HepG2 (cell line): ENCODE data around the gene SLC4A11. TPM values are rescaled to one million over a fixed set of nuclear protein-coding genes. Genes with fewer than 3 reads are reported as not detected.

Experiments
- BRD4 ChIP-seq: sonication (generic); formaldehyde crosslinking; IDR thresholded peaks from 2 replicates; pipeline ENCODE4 v1.4.0; 2020; ENCODE audit warnings: missing genetic modification reagents
- FOXA3 ChIP-seq: IDR thresholded peaks from 2 replicates; pipeline ENCODE4 v1.6.1; 2016; ENCODE audit warnings: missing genetic modification reagents, missing compliant biosample characterization
- FOXP1 ChIP-seq, 2 experiments: fragments of 450-650 bp in 1 of 2; IDR thresholded peaks; 2 replicates each; pipeline ENCODE4 v1.6.1; 2017 to 2018; ENCODE audit warnings: antibody characterized with exemption in 1 of 2
- HMGXB4 ChIP-seq, 2 experiments: sonication (generic) in 1 of 2; formaldehyde crosslinking in 1 of 2; IDR thresholded peaks; 2 replicates each; pipeline versions ENCODE4 v1.4.0 to v1.6.1; 2018 to 2020; ENCODE audit warnings: missing genetic modification reagents in 2 of 2, borderline replicate concordance in 1 of 2, low read depth in 1 of 2, mild to moderate bottlenecking in 1 of 2, missing biosample characterization in 1 of 2
- KLF13 ChIP-seq: sonication (generic); formaldehyde crosslinking; IDR thresholded peaks from 2 replicates; pipeline ENCODE4 v1.4.0; 2020; ENCODE audit warnings: mild to moderate bottlenecking, missing genetic modification reagents
- KLF9 ChIP-seq: IDR thresholded peaks from 2 replicates; pipeline ENCODE4 v1.6.1; 2016; ENCODE audit warnings: low read depth
- KMT2A ChIP-seq: sonication (generic); formaldehyde crosslinking; IDR thresholded peaks from 2 replicates; pipeline ENCODE4 v1.4.0; 2020; ENCODE audit warnings: missing genetic modification reagents
- MAX ChIP-seq: IDR thresholded peaks from 2 replicates; pipeline ENCODE4 v1.6.1; 2012; ENCODE audit warnings: inconsistent platforms
- RBM22 ChIP-seq: fragments of 200-400 bp; formaldehyde crosslinking; optimal IDR thresholded peaks from 2 replicates; pipeline ENCODE3; 2017; ENCODE audit warnings: mild to moderate bottlenecking, low read length, moderate library complexity
- SMYD3 ChIP-seq: sonication (generic); formaldehyde crosslinking; IDR thresholded peaks from 2 replicates; pipeline ENCODE4 v1.8.1; 2023; ENCODE audit warnings: mild to moderate bottlenecking, missing genetic modification reagents
- SSRP1 ChIP-seq: IDR thresholded peaks from 2 replicates; pipeline ENCODE4 v1.6.1; 2016; ENCODE audit warnings: control low read depth
- XBP1 ChIP-seq: sonication (generic); formaldehyde crosslinking; IDR thresholded peaks from 2 replicates; pipeline ENCODE4 v1.5.0; 2020; ENCODE audit warnings: missing genetic modification reagents
- ZBTB20 ChIP-seq: sonication (generic); formaldehyde crosslinking; IDR thresholded peaks from 2 replicates; pipeline ENCODE4 v1.8.1; 2023; ENCODE audit warnings: missing genetic modification reagents, low read depth, mild to moderate bottlenecking, borderline replicate concordance
- ZC3H4 ChIP-seq: sonication (generic); formaldehyde crosslinking; IDR thresholded peaks from 2 replicates; pipeline ENCODE4 v1.4.0; 2020; ENCODE audit warnings: missing genetic modification reagents, borderline replicate concordance
- ZFP36L1 ChIP-seq: sonication (generic); formaldehyde crosslinking; IDR thresholded peaks from 2 replicates; pipeline ENCODE4 v1.8.0; 2022; ENCODE audit warnings: mild to moderate bottlenecking, missing genetic modification reagents, moderate library complexity
- ZFY ChIP-seq: sonication (generic); formaldehyde crosslinking; IDR thresholded peaks from 2 replicates; pipeline ENCODE4 v1.4.0; 2020; ENCODE audit warnings: missing genetic modification reagents
- ZNF225 ChIP-seq: sonication (generic); formaldehyde crosslinking; IDR thresholded peaks from 2 replicates; pipeline ENCODE4 v1.4.0; 2020; ENCODE audit warnings: mild to moderate bottlenecking, missing genetic modification reagents
- ZNF24 ChIP-seq: fragments of 450-650 bp; IDR thresholded peaks from 2 replicates; pipeline ENCODE4 v1.6.1; 2017; ENCODE audit warnings: antibody characterized with exemption, mild to moderate bottlenecking
- ZNF468 ChIP-seq: sonication (generic); formaldehyde crosslinking; IDR thresholded peaks from 2 replicates; pipeline ENCODE4 v1.8.0; 2022; ENCODE audit warnings: mild to moderate bottlenecking, moderate library complexity, missing genetic modification reagents
- ZNF557 ChIP-seq: sonication (generic); formaldehyde crosslinking; IDR thresholded peaks from 2 replicates; pipeline ENCODE4 v1.4.0; 2020; ENCODE audit warnings: missing genetic modification reagents
- ZNF709 ChIP-seq: sonication (generic); formaldehyde crosslinking; IDR thresholded peaks from 2 replicates; pipeline ENCODE4 v1.5.0; 2020; ENCODE audit warnings: mild to moderate bottlenecking, missing genetic modification reagents
- ZNF841 ChIP-seq: sonication (generic); formaldehyde crosslinking; IDR thresholded peaks from 2 replicates; pipeline ENCODE4 v1.8.1; 2023; ENCODE audit warnings: missing genetic modification reagents, borderline replicate concordance
- polyA plus RNA-seq, 8 experiments: library from polyadenylated mRNA; depleted of rRNA in 3 of 8; stranded (reverse) in 7 of 8; unstranded in 1 of 8; fragments of >200 nt; fragmentation: Illumina TruSeq in 4 of 8; extraction: Trizol in 4 of 8; gene quantifications; 2 replicates each; pipeline versions ENCODE4 v1.2.1 to v1.2.3, GENCODE V29; 2011 to 2016; ENCODE audit warnings: low read depth in 4 of 8, missing spikeins in 1 of 8, mixed read lengths in 1 of 8; ENCODE audit not compliant: insufficient read depth in 1 of 8
- total RNA-seq, 5 experiments: library from RNA; depleted of rRNA; stranded (reverse); fragments of >200 nt; fragmentation: Illumina TruSeq; extraction: Trizol; gene quantifications; 2 replicates each; pipeline ENCODE4 v1.2.3, GENCODE V29; 2016; ENCODE audit warnings: low read depth in 1 of 5
- TF ChIP-seq, protein P1 (sequence below): sonication (generic); formaldehyde crosslinking; IDR thresholded peaks from 2 replicates; pipeline ENCODE4 v1.4.0; 2020; ENCODE audit warnings: missing genetic modification reagents; ENCODE audit errors: not compliant biosample characterization
- TF ChIP-seq, protein P2 (sequence below): sonication (generic); formaldehyde crosslinking; IDR thresholded peaks from 2 replicates; pipeline ENCODE4 v1.4.0; 2020; ENCODE audit warnings: mild to moderate bottlenecking, missing genetic modification reagents
- TF ChIP-seq, protein P3 (sequence below): sonication (generic); formaldehyde crosslinking; IDR thresholded peaks from 2 replicates; pipeline ENCODE4 v1.5.0; 2020; ENCODE audit warnings: mild to moderate bottlenecking, missing genetic modification reagents, moderate library complexity

Gene SLC4A11
- total and polyA plus RNA-seq, 2 of the 13 experiments (the other 11 are each of a cell fraction or from before 2014, with no cell fraction given): 3.9 to 27.0 TPM

DNA sequence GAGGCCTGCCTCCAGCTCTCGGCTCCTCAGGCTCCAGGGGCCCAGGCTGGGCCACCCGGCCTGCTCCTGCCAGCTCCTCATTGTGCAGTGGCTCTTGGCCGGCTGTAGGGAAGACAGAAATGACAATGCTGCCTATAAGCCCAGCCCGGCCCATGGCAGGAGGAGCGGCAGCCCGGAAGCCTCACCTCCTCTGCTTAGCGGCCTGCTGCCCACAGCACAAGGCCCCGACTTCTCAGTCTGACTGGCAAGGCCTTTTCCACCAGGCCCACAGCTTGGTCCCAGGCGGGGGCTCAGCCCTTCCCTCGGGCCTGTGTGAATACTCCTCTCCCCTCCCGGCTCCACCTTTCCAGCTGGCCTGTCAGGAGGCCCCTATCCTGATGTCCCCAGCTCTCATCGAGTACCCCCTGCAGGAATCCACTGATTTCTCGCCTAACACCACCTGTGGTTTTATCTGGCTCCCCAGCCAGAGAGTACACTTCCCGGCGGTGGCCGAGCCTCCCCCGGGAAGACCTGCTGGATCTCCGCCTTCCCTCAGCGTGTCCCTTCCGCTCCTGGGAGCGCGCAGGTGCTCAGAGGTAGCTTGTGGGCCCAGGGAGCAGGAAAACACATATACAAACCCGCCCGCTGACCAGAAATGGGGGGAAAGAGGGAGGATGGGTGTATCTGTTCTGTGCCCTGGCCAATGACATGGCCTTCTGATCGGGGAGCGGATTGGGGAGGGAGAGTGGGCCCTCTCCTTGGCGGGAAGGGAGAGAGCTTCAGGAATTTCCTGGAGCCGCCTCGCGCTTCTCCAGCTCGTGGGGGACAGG, 35.5 kb downstream of the SLC4A11 start (continued):
- peak; percentile 64; the same call in 1 of the 2 replicates for TF ChIP-seq ZNF841 (CRISPR knock-in tag)
- peak; percentile 20; the same call in 1 of the 2 replicates for TF ChIP-seq FOXA3
- TF ChIP-seq RBM22: peak; percentile 65
- peak; percentile 55; the same call in 1 of the 2 replicates for TF ChIP-seq SSRP1 (CRISPR knock-in tag)
- peak; percentile 83 for TF ChIP-seq ZFY (CRISPR knock-in tag)
- peak; percentile 90 for TF ChIP-seq ZNF225 (CRISPR knock-in tag)
- no peak for TF ChIP-seq ZNF557
- peak; percentile 5; the same call in 1 of the 2 replicates for TF ChIP-seq ZNF709 (CRISPR knock-in tag)
- TF ChIP-seq FOXP1 (IDR thresholded peaks at IDR 0.05): no peak
- no peak for TF ChIP-seq FOXP1 (CRISPR knock-in tag; IDR thresholded peaks at IDR 0.05)
- TF ChIP-seq, protein P1, sequence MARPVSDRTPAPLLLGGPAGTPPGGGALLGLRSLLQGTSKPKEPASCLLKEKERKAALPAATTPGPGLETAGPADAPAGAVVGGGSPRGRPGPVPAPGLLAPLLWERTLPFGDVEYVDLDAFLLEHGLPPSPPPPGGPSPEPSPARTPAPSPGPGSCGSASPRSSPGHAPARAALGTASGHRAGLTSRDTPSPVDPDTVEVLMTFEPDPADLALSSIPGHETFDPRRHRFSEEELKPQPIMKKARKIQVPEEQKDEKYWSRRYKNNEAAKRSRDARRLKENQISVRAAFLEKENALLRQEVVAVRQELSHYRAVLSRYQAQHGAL (CRISPR knock-in tag): no peak
- TF ChIP-seq XBP1 (CRISPR knock-in tag): no peak
- TF ChIP-seq, protein P2, sequence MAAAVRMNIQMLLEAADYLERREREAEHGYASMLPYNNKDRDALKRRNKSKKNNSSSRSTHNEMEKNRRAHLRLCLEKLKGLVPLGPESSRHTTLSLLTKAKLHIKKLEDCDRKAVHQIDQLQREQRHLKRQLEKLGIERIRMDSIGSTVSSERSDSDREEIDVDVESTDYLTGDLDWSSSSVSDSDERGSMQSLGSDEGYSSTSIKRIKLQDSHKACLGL (CRISPR knock-in tag): 0 out of 2 replicates have a peak, but pooled peaks have one; percentile 66
- TF ChIP-seq ZBTB20 (CRISPR knock-in tag): peak; percentile 67; the same call in 1 of the 2 replicates
- no peak for TF ChIP-seq ZNF24
- no peak; the same call in 1 of the 2 replicates for TF ChIP-seq ZNF468 (CRISPR knock-in tag)
- TF ChIP-seq KLF13 (CRISPR knock-in tag): peak; percentile 54; the same call in 1 of the 2 replicates
- peak; percentile 13; the same call in 1 of the 2 replicates for TF ChIP-seq KMT2A (CRISPR knock-in tag)
- TF ChIP-seq ZFP36L1 (CRISPR knock-in tag): 0 out of 2 replicates have a peak, but pooled peaks have one; percentile 47
- TF ChIP-seq, protein P3, sequence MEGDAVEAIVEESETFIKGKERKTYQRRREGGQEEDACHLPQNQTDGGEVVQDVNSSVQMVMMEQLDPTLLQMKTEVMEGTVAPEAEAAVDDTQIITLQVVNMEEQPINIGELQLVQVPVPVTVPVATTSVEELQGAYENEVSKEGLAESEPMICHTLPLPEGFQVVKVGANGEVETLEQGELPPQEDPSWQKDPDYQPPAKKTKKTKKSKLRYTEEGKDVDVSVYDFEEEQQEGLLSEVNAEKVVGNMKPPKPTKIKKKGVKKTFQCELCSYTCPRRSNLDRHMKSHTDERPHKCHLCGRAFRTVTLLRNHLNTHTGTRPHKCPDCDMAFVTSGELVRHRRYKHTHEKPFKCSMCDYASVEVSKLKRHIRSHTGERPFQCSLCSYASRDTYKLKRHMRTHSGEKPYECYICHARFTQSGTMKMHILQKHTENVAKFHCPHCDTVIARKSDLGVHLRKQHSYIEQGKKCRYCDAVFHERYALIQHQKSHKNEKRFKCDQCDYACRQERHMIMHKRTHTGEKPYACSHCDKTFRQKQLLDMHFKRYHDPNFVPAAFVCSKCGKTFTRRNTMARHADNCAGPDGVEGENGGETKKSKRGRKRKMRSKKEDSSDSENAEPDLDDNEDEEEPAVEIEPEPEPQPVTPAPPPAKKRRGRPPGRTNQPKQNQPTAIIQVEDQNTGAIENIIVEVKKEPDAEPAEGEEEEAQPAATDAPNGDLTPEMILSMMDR (CRISPR knock-in tag): peak; percentile 18
- 0 out of 2 replicates have a peak, but pooled peaks have one; percentile 6 for TF ChIP-seq KLF9 (CRISPR knock-in tag)
- TF ChIP-seq MAX: peak; percentile 27; the same call in 1 of the 2 replicates
- TF ChIP-seq BRD4 (CRISPR knock-in tag): peak; percentile 35; the same call in 1 of the 2 replicates
- peak; percentile 21; the same call in 1 of the 2 replicates for TF ChIP-seq ZC3H4 (CRISPR knock-in tag)
- TF ChIP-seq HMGXB4 (CRISPR knock-in tag; IDR thresholded peaks at IDR 0.05; ENCODE audit: borderline replicate concordance in 1 of 2, low read depth in 1 of 2): peak; percentile 19 to 36; a peak in 3 of 4 replicates
- 0 out of 2 replicates have a peak, but pooled peaks have one; percentile 65 for TF ChIP-seq SMYD3 (CRISPR knock-in tag)
